ENCODE data around the gene PLAC8. TPM values are rescaled to one million over a fixed set of nuclear protein-coding genes. Genes with fewer than 3 reads are reported as not detected.

Gene PLAC8
- polyA plus RNA-seq, 3 donors: 114 to 626 (median 170) TPM

DNA sequence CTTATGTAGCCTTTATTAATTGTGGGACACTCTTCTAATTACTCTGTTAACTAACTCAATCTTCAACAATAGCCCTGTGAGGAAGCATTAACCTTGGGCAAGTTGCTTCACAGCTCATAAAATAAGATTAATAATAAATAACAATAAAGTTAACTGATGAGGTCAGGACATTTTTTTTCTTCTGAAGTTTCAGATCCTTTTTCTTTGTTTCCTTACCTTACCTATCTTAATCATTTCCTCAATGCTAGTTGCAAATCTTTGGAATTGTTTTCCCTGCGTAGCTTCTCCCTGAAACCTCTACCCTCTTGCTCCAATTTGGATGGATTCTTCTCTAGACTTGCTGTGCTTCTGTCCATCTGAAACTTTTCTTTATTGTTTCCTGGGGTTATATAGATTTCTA lies 17.5 kb upstream of the PLAC8 start:
- H3K36me3 ChIP-seq (replicated peaks in 1 of 2; ENCODE audit: control insufficient read depth in 1 of 2, insufficient read depth in 2 of 2, low read length in 2 of 2): no peaks in the 10 kb centered on the region
- no peak overlapping the region for H3K9ac ChIP-seq (ENCODE audit: insufficient read depth, low read length, poor library complexity, severe bottlenecking)
- no peak overlapping the region for H2AFZ ChIP-seq (ENCODE audit: insufficient read depth, low read depth, low read length, poor library complexity, severe bottlenecking)
- Mint-ChIP-seq H3K36me3 (peaks cover 10 to 15% of the 10 kb centered on the region in 2 donors), H3K9me3 (peaks cover 9 to 17% (median 14%) of the 10 kb centered on the region in 7 donors), H3K27me3 (ENCODE audit: low read depth in 3 of 3) (peaks cover 0 to 9% (median 1%) of the 10 kb centered on the region in 3 donors), H3K27ac (peak overlapping the region in 1 of 7 donors; percentile 48), H3K4me1 (peaks cover 36% of the 10 kb centered on the region), H3K4me3 (no peak overlapping the region)
- TF ChIP-seq CTCF (IDR thresholded peaks at IDR 0.05): no peak
- DNase-seq: no peak
- H3K27ac ChIP-seq (ENCODE audit: low read depth in 1 of 2, low read length in 2 of 2): no peak overlapping the region
- no peak overlapping the region for H3K4me3 ChIP-seq (replicated peaks in 1 of 3; ENCODE audit: low read depth in 2 of 3, low read length in 3 of 3)
- H4K20me1 ChIP-seq (ENCODE audit: insufficient read depth, low read length): no peaks in the 10 kb centered on the region
- peaks cover 16 to 29% of the 10 kb centered on the region in 2 donors for H3K4me1 ChIP-seq (ENCODE audit: control insufficient read depth in 1 of 2, insufficient read depth in 2 of 2, low read length in 2 of 2)
- peaks cover 0 to 6% of the 10 kb centered on the region in 2 donors for H3K9me3 ChIP-seq (replicated peaks in 1 of 2; ENCODE audit: control insufficient read depth in 1 of 2, insufficient read depth in 1 of 2, low read length in 2 of 2)
- intact Hi-C loops (cut with micrococcal nuclease): no loop called here
- no peak overlapping the region for H3K4me2 ChIP-seq (replicated peaks; ENCODE audit: extremely low read depth, low read length, poor library complexity, severe bottlenecking)
- peaks cover 3% of the 10 kb centered on the region for H3K79me2 ChIP-seq (ENCODE audit: insufficient read depth, low read length)
- WGBS (ENCODE audit: insufficient coverage): no CpG with 5 or more reads among the region's 1 CpG
- no peaks in the 10 kb centered on the region for H3K27me3 ChIP-seq (ENCODE audit: control insufficient read depth in 2 of 2, insufficient read depth in 2 of 2, low read length in 2 of 2)

DNA sequence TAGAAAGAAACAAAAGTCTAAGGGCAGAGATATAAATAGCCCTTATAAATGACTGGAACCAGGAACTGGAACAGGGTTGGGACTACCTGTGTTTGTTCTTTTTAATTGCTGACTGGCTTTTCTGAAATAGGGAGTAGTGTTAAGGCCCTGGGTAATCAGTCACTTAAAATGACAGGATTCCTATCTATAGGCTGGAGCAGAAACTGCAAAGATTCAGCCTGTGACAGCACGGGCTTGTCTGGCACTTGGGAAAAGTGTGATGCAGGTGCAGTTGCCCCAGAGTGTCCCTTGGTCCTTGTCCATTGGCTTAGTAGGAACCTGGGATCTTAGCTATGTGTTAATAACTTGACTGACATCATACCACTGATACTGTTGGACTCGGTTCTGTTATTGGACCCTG lies 14.7 kb upstream of the PLAC8 start:
- peaks cover 0 to 5% (median 1%) of the 10 kb centered on the region in 7 donors for H3K9me3 Mint-ChIP-seq
- H3K27ac ChIP-seq (ENCODE audit: low read depth in 1 of 2, low read length in 2 of 2): peak overlapping the region in 1 of 2 donors; percentile 50
- H3K79me2 ChIP-seq (ENCODE audit: insufficient read depth, low read length): peaks cover 8% of the 10 kb centered on the region
- H3K4me1 Mint-ChIP-seq: peaks cover 47% of the 10 kb centered on the region
- no peaks in the 10 kb centered on the region for H3K36me3 ChIP-seq (replicated peaks in 1 of 2; ENCODE audit: control insufficient read depth in 1 of 2, insufficient read depth in 2 of 2, low read length in 2 of 2)
- H4K20me1 ChIP-seq (ENCODE audit: insufficient read depth, low read length): no peaks in the 10 kb centered on the region
- H3K4me3 Mint-ChIP-seq: no peak overlapping the region
- H3K9me3 ChIP-seq (replicated peaks in 1 of 2; ENCODE audit: control insufficient read depth in 1 of 2, insufficient read depth in 1 of 2, low read length in 2 of 2): no peaks in the 10 kb centered on the region
- intact Hi-C loops (cut with micrococcal nuclease): no loop called here
- no peak overlapping the region for H3K4me3 ChIP-seq (replicated peaks in 1 of 3; ENCODE audit: low read depth in 2 of 3, low read length in 3 of 3)
- no peaks in the 10 kb centered on the region for H3K27me3 ChIP-seq (ENCODE audit: control insufficient read depth in 2 of 2, insufficient read depth in 2 of 2, low read length in 2 of 2)
- WGBS (ENCODE audit: insufficient coverage): 100% methylated on average over 1 of the region's 2 CpGs
- TF ChIP-seq CTCF (IDR thresholded peaks at IDR 0.05): no peak
- peaks cover 44 to 56% of the 10 kb centered on the region in 2 donors for H3K4me1 ChIP-seq (ENCODE audit: control insufficient read depth in 1 of 2, insufficient read depth in 2 of 2, low read length in 2 of 2)
- H2AFZ ChIP-seq (ENCODE audit: insufficient read depth, low read depth, low read length, poor library complexity, severe bottlenecking): no peak overlapping the region
- H3K27me3 Mint-ChIP-seq (ENCODE audit: low read depth in 3 of 3): peaks cover 0 to 9% (median 0%) of the 10 kb centered on the region in 3 donors
- H3K4me2 ChIP-seq (replicated peaks; ENCODE audit: extremely low read depth, low read length, poor library complexity, severe bottlenecking): no peak overlapping the region
- peaks cover 0 to under 1% of the 10 kb centered on the region in 2 donors for H3K36me3 Mint-ChIP-seq
- no peak for DNase-seq
- H3K9ac ChIP-seq (ENCODE audit: insufficient read depth, low read length, poor library complexity, severe bottlenecking): no peak overlapping the region
- H3K27ac Mint-ChIP-seq: peak overlapping the region; percentile 1 to 77 (median 68)

Data from CD14-positive monocyte (primary cell).